Stimulated activated naive CD8-positive, alpha-beta T cell treated with anti-CD3 and anti-CD28 coated beads, Interleukin-15, Interleukin-2, amounts not matched to agents 100 ng/mL and 50 ng/mL, for 24 hours (primary cell): ENCODE results near the gene GPX4.
"Not testable (repeated sequence)": the region's sequence is repeated elsewhere in the genome, so short reads cannot be mapped to it uniquely, and the experiment has no call there.

ENCODE experiments used
- H3K27ac Mint-ChIP-seq: one replicate; pipeline ENCODE4 v1.8.0; 2021; ENCODE audit warnings: mild to moderate bottlenecking, mixed read lengths
- H3K27me3 Mint-ChIP-seq: one replicate; pipeline ENCODE4 v1.8.0; 2021; ENCODE audit warnings: mixed read lengths
- H3K36me3 Mint-ChIP-seq: one replicate; pipeline ENCODE4 v1.8.0; 2021; ENCODE audit warnings: low read depth, mixed read lengths
- H3K4me1 Mint-ChIP-seq: one replicate; pipeline ENCODE4 v1.8.0; 2021; ENCODE audit warnings: low read depth, mixed read lengths
- H3K4me3 Mint-ChIP-seq: one replicate; pipeline ENCODE4 v1.8.0; 2021; ENCODE audit warnings: mild to moderate bottlenecking, mixed read lengths
- H3K9me3 Mint-ChIP-seq: one replicate; pipeline ENCODE4 v1.8.0; 2021; ENCODE audit warnings: mixed read lengths

GPX4 gene

GRCh38 chr19:1122972-1123363, 19.2 kb downstream of the GPX4 start:
- Mint-ChIP-seq H3K9me3 (no peaks in the 10 kb centered on the region), H3K36me3 (peaks cover 30% of the 10 kb centered on the region), H3K4me3 (no peak overlapping the region), H3K4me1 (peaks cover 8% of the 10 kb centered on the region), H3K27me3 (no peaks in the 10 kb centered on the region), H3K27ac (no peak overlapping the region)

- Mint-ChIP-seq H3K27me3 (no peaks in the 10 kb centered on the region), H3K36me3 (peaks cover 27% of the 10 kb centered on the region), H3K4me3 (no peak overlapping the region), H3K9me3 (no peaks in the 10 kb centered on the region), H3K27ac (no peak overlapping the region), H3K4me1 (peaks cover 9% of the 10 kb centered on the region)
These were observed 19.6 kb downstream of the GPX4 start for GRCh38 chr19:1123381-1123780.

- H3K36me3 Mint-ChIP-seq, result peaks cover 26% of the 10 kb centered on the region
- no peaks in the 10 kb centered on the region for H3K27me3 Mint-ChIP-seq
- H3K4me3 Mint-ChIP-seq, result no peak overlapping the region
- H3K9me3 Mint-ChIP-seq, result no peaks in the 10 kb centered on the region
- peaks cover 9% of the 10 kb centered on the region for H3K4me1 Mint-ChIP-seq
- no peak overlapping the region for H3K27ac Mint-ChIP-seq
These were observed 20.3 kb downstream of the GPX4 start for GRCh38 chr19:1123885-1124677.

- H3K27ac Mint-ChIP-seq, result no peak overlapping the region
- H3K36me3 Mint-ChIP-seq, result peaks cover 25% of the 10 kb centered on the region
- H3K9me3 Mint-ChIP-seq, result no peaks in the 10 kb centered on the region
- no peak overlapping the region for H3K4me3 Mint-ChIP-seq
- H3K4me1 Mint-ChIP-seq, result peaks cover 23% of the 10 kb centered on the region
- no peaks in the 10 kb centered on the region for H3K27me3 Mint-ChIP-seq
These were observed 22.0 kb downstream of the GPX4 start for GRCh38 chr19:1125601-1126467.

DNA sequence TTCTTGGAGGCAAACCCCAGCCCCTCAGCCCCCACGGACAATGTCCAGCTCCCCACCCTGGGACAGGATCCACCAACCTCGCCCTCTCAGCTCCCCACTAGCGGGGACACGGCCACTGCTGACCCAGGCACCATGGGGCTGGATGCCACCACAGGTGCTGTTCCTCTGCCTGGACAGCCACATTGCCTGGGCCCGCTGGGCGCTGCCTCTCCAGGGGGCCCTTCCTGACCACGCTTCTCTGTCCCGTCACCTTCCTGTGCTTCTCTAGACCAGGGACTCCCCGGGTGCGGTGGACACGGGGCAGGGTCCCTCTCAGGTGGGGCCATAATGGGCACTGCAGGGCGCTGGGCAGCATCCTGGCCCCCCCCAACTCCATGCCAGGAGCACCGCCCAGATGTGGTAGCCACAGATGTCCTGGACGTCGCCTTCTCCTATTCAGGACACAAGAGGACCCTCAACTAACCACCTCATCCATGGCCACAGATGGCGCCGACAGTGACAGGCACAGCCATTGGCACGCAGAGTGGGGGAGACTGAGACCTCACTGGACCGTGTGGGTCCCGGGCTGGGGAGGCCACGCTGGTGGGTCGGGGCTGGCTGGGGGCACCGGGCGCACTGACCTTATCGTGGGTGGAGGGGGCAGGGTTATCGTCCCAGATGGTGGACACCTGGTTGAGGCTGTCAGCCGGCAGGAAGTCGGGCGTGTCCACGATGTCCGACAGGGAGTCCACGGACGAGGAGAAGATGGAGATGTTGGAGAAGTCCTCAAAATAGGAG, 23.4 kb downstream of the GPX4 start:
- no peaks in the 10 kb centered on the region for H3K9me3 Mint-ChIP-seq
- no peak overlapping the region for H3K4me3 Mint-ChIP-seq
- H3K4me1 Mint-ChIP-seq, result peaks cover 28% of the 10 kb centered on the region
- no peaks in the 10 kb centered on the region for H3K27me3 Mint-ChIP-seq
- H3K27ac Mint-ChIP-seq, result no peak overlapping the region
- H3K36me3 Mint-ChIP-seq, result peaks cover 16% of the 10 kb centered on the region

DNA sequence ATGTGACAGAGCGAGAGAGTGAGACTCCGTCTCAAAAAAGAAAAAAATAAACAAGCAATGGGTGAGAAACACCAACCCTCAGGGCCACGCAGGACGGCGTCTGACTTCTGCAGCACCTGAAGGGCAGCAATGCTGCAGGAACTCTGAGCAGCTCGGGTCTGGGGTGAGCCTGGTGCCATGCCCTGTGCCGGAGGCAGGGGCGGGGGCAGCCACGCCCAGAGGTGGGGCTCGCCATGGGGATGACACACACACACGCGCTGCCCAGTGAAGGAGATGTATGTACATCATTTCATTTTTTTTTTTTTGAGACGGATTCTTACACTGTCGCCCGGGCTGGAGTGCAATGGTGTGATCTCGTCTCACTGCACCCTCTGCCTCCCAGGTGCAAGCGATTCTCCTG, 24.3 kb downstream of the GPX4 start:
- Mint-ChIP-seq H3K27me3 (no peaks in the 10 kb centered on the region), H3K4me3 (no peak overlapping the region), H3K36me3 (peaks cover 11% of the 10 kb centered on the region), H3K4me1 (peaks cover 28% of the 10 kb centered on the region), H3K9me3 (no peaks in the 10 kb centered on the region), H3K27ac (no peak overlapping the region)

DNA sequence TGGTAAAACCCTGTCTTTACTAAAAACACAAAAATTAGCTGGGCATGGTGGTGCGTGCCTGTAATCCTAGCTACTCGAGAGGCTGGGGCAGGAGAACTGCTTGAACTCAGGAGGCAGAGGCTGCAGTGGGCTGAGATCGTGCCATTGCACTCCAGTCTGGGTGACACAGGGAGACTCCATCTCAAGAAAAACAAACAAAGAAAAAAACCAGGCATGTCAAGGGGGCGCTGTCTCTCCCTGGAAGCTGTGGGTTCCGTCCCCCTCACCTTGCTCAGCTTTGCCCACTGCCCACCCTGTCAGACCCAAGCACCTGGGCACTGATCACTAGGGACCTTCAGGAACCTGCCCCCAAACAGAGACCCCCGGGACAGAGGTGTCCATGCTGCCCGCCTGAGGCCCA, 25.3 kb downstream of the GPX4 start:
- peaks cover 34% of the 10 kb centered on the region for H3K4me1 Mint-ChIP-seq
- not testable (repeated sequence) for H3K27me3 Mint-ChIP-seq, H3K4me3 Mint-ChIP-seq, H3K36me3 Mint-ChIP-seq, H3K27ac Mint-ChIP-seq, H3K9me3 Mint-ChIP-seq

- Mint-ChIP-seq H3K27ac (no peak overlapping the region), H3K4me3 (peak overlapping the region; percentile 87), H3K4me1 (peaks cover 34% of the 10 kb centered on the region), H3K27me3 (no peaks in the 10 kb centered on the region), H3K36me3 (peaks cover 8% of the 10 kb centered on the region), H3K9me3 (no peaks in the 10 kb centered on the region)
These were observed 25.7 kb downstream of the GPX4 start for GRCh38 chr19:1129535-1129934.

DNA sequence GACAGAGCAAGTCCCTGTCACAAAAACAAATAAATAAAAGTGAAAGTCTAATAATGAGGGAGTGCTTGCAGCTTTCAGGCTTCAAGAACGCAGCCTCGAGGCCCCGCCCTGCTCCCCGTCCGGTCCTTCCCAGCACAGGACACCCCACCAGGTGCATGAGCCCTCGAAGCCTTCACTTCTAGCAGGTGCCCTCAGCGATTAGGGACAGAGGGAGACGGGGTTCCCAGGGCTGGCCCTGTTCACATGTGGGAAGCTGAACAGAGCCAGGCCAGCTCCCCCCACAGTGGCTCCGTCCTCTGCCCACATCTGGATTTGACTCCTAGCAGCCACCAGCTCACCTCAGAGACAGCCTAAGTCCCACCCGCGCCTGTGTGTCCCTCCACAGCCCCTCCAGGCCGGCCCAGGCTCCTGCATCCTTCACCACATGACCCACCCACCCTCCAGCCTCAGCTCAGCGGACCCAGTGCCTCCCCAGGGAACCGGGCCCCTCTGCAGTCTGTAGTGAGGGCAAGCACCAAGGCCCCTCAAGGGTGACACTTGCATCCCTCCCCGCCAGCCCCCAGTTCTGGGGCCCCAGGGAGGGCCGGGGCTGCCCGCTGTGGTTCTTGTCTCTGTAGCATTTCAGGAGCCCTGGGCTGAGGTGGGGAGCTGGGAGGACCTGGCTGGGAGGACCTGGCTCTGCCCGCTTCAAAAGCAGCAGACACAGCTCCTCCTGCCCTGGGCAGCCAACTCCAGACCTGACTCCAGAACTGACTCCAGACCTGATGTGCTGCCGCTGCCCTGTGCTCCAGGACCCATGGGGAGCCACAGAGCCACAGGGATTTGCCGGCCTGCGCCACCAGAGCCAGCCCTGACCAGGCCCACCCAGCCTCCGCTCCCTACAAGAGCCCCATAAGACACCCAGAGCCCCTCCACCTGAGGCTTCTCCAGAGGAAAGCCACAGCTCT, 27.2 kb downstream of the GPX4 start:
- Mint-ChIP-seq H3K9me3 (no peaks in the 10 kb centered on the region), H3K27me3 (no peaks in the 10 kb centered on the region), H3K27ac (peak overlapping the region; percentile 86), H3K36me3 (peaks cover 8% of the 10 kb centered on the region), H3K4me1 (peaks cover 34% of the 10 kb centered on the region), H3K4me3 (peak overlapping the region; percentile 87)

GRCh38 chr19:1131718-1132551, 28.1 kb downstream of the GPX4 start:
- H3K4me3 Mint-ChIP-seq, result peak overlapping the region; percentile 87
- H3K27me3 Mint-ChIP-seq, result no peaks in the 10 kb centered on the region
- H3K27ac Mint-ChIP-seq, result peak overlapping the region; percentile 91
- H3K9me3 Mint-ChIP-seq, result no peaks in the 10 kb centered on the region
- H3K4me1 Mint-ChIP-seq, result peaks cover 38% of the 10 kb centered on the region
- H3K36me3 Mint-ChIP-seq, result peaks cover 8% of the 10 kb centered on the region

- Mint-ChIP-seq H3K27ac (peak overlapping the region; percentile 91), H3K27me3 (no peaks in the 10 kb centered on the region), H3K4me1 (peaks cover 34% of the 10 kb centered on the region), H3K9me3 (no peaks in the 10 kb centered on the region), H3K36me3 (peaks cover 3% of the 10 kb centered on the region), H3K4me3 (peak overlapping the region; percentile 87)
These were observed 29.0 kb downstream of the GPX4 start for GRCh38 chr19:1132552-1133383.

- H3K27me3 Mint-ChIP-seq, result no peaks in the 10 kb centered on the region
- no peaks in the 10 kb centered on the region for H3K9me3 Mint-ChIP-seq
- H3K4me1 Mint-ChIP-seq, result peaks cover 31% of the 10 kb centered on the region
- peak overlapping the region; percentile 58 for H3K4me3 Mint-ChIP-seq
- no peaks in the 10 kb centered on the region for H3K36me3 Mint-ChIP-seq
- H3K27ac Mint-ChIP-seq, result peak overlapping the region; percentile 81
These were observed 29.7 kb downstream of the GPX4 start for GRCh38 chr19:1133471-1133929.
